HEK293 (cell line): ENCODE results near the gene COMMD10.

Experiments used
- CTCF ChIA-PET: fragments of 350-600 bp; formaldehyde crosslinking; extraction: SDS; loops from one replicate; lab custom pipeline; 2021; ENCODE audit warnings: antibody characterized with exemption; lab: Yijun Ruan, JAX
- POLR2A ChIA-PET: fragments of 300-600 bp; formaldehyde crosslinking; extraction: SDS; loops from one replicate; lab custom pipeline; 2020; ENCODE audit warnings: antibody characterized with exemption, inconsistent platforms; lab: Yijun Ruan, JAX
- H3K27ac ChIP-seq: fragments of 200-500 bp; sonication (Bioruptor generic); 2 replicates; pipeline ENCODE4 v1.5.1; 2014; ENCODE audit warnings: low read depth, low read length, control low read depth, inconsistent platforms; ENCODE audit errors: extremely low read depth
- H3K36me3 ChIP-seq, 2 experiments: fragments of 200-500 bp in 1 of 2; sonication (Bioruptor generic) in 1 of 2; 1 replicate in 1 of 2; 2 replicates in 1 of 2; pipeline ENCODE4 v1.5.1; 2014 to 2017; ENCODE audit warnings: inconsistent platforms in 2 of 2, low read length in 2 of 2; ENCODE audit not compliant: control insufficient read depth in 2 of 2, insufficient read depth in 1 of 2
- H3K4me1 ChIP-seq: fragments of 200-500 bp; sonication (Bioruptor generic); 2 replicates; pipeline ENCODE4 v1.5.1; 2014; ENCODE audit warnings: mild to moderate bottlenecking, low read length, inconsistent platforms; ENCODE audit not compliant: control insufficient read depth, insufficient read depth
- H3K4me3 ChIP-seq: 2 replicates; pipeline ENCODE4 v1.5.1; 2011; ENCODE audit warnings: low read depth, mild to moderate bottlenecking, control low read depth, low read length, moderate library complexity
- H3K9me3 ChIP-seq: fragments of 200-500 bp; sonication (Bioruptor generic); 2 replicates; pipeline ENCODE4 v1.5.1; 2014; ENCODE audit warnings: low read depth, low read length, inconsistent platforms; ENCODE audit not compliant: control insufficient read depth, insufficient read depth
- ATF2 ChIP-seq: fragments of 450-650 bp; formaldehyde crosslinking; IDR thresholded peaks from 2 replicates; pipeline ENCODE4 v1.5.1; 2016; ENCODE audit warnings: missing biosample characterization, missing genetic modification characterization, low read depth
- BCL11A ChIP-seq: fragments of 450-650 bp; formaldehyde crosslinking; IDR thresholded peaks from 2 replicates; pipeline ENCODE4 v1.5.1; 2016; ENCODE audit warnings: low read depth, missing biosample characterization, missing genetic modification characterization
- GLI2 ChIP-seq: fragments of 450-650 bp; formaldehyde crosslinking; IDR thresholded peaks from 2 replicates; pipeline ENCODE4; 2017; ENCODE audit warnings: missing biosample characterization, missing genetic modification characterization, low read depth, borderline replicate concordance
- PRDM4 ChIP-seq: fragments of 450-650 bp; formaldehyde crosslinking; IDR thresholded peaks from 2 replicates; pipeline ENCODE4 v1.5.1; 2017; ENCODE audit warnings: missing biosample characterization, missing genetic modification characterization
- SCRT1 ChIP-seq: fragments of 450-650 bp; formaldehyde crosslinking; IDR thresholded peaks from 2 replicates; pipeline ENCODE4 v1.5.1; 2016; ENCODE audit warnings: missing biosample characterization, missing genetic modification characterization, borderline replicate concordance
- TCF7L2 ChIP-seq: IDR thresholded peaks from 2 replicates; pipeline ENCODE4 v1.6.1; 2011; ENCODE audit warnings: low read depth, mild to moderate bottlenecking, inconsistent platforms, low read length, moderate library complexity, borderline replicate concordance
- ZBTB48 ChIP-seq: fragments of 450-650 bp; formaldehyde crosslinking; IDR thresholded peaks from 2 replicates; pipeline ENCODE4 v1.5.1; 2016; ENCODE audit warnings: missing biosample characterization, missing genetic modification characterization
- ZNF174 ChIP-seq: fragments of 450-650 bp; formaldehyde crosslinking; IDR thresholded peaks from 2 replicates; pipeline ENCODE4 v1.5.0; 2017; ENCODE audit warnings: missing biosample characterization, mild to moderate bottlenecking, missing genetic modification characterization
- ZNF18 ChIP-seq: fragments of 450-650 bp; formaldehyde crosslinking; IDR thresholded peaks from 2 replicates; pipeline ENCODE4 v1.5.1; 2016; ENCODE audit warnings: missing biosample characterization, missing genetic modification characterization
- ZNF2 ChIP-seq: fragments of 450-650 bp; formaldehyde crosslinking; IDR thresholded peaks from 2 replicates; pipeline ENCODE4 v1.5.1; 2016; ENCODE audit warnings: missing biosample characterization, missing genetic modification characterization
- ZNF211 ChIP-seq: fragments of 450-650 bp; formaldehyde crosslinking; IDR thresholded peaks from 2 replicates; pipeline ENCODE4 v1.5.1; 2016; ENCODE audit warnings: low read depth, missing biosample characterization, missing genetic modification characterization
- ZNF549 ChIP-seq: fragments of 450-650 bp; IDR thresholded peaks from 2 replicates; pipeline ENCODE4 v1.5.1; 2018; ENCODE audit warnings: missing biosample characterization, missing genetic modification characterization, mild to moderate bottlenecking, inconsistent platforms, moderate library complexity
- ZNF624 ChIP-seq: fragments of 450-650 bp; formaldehyde crosslinking; IDR thresholded peaks from 2 replicates; pipeline ENCODE4 v1.5.1; 2017; ENCODE audit warnings: missing biosample characterization, missing genetic modification characterization
- ZNF639 ChIP-seq: fragments of 450-650 bp; formaldehyde crosslinking; IDR thresholded peaks from 2 replicates; pipeline ENCODE4 v1.5.1; 2016; ENCODE audit warnings: missing biosample characterization, missing genetic modification characterization
- ZNF830 ChIP-seq: fragments of 450-650 bp; IDR thresholded peaks from 2 replicates; pipeline ENCODE4 v1.5.0; 2018; ENCODE audit warnings: missing biosample characterization, missing genetic modification characterization, low read depth, mild to moderate bottlenecking, moderate library complexity
- ZSCAN4 ChIP-seq: fragments of 450-650 bp; formaldehyde crosslinking; IDR thresholded peaks from 2 replicates; pipeline ENCODE4 v1.5.1; 2017; ENCODE audit warnings: missing biosample characterization, missing genetic modification characterization

The COMMD10 gene

GRCh38 chr5:116303340-116303739 is 218.5 kb downstream of the COMMD10 start:
- H3K9me3 ChIP-seq = no peaks in the 10 kb centered on the region
- TF ChIP-seq BCL11A (no peak), TCF7L2 (no peak), ZNF624 (no peak), ZSCAN4 (tag by site-specific recombination) (no peak), ZNF549 (no peak), GLI2 (tag by site-specific recombination) (no peak), ZNF174 (tag by site-specific recombination) (no peak), ZNF211 (tag by site-specific recombination) (no peak), ZNF2 (tag by site-specific recombination) (no peak), ATF2 (tag by site-specific recombination) (no peak), ZNF830 (no peak), PRDM4 (tag by site-specific recombination) (no peak), ZBTB48 (tag by site-specific recombination) (no peak)
- no peak overlapping the region for H3K27ac ChIP-seq
- no peaks in the 10 kb centered on the region for H3K4me1 ChIP-seq
- ChIA-PET POLR2A (no interaction called here), CTCF (no interaction called here)
- H3K4me3 ChIP-seq = no peak overlapping the region
- no peaks in the 10 kb centered on the region for H3K36me3 ChIP-seq

GRCh38 chr5:116303810-116304209 is 219.0 kb downstream of the COMMD10 start:
- POLR2A ChIA-PET = no interaction called here
- no peaks in the 10 kb centered on the region for H3K36me3 ChIP-seq
- H3K4me1 ChIP-seq = no peaks in the 10 kb centered on the region
- CTCF ChIA-PET = no interaction called here
- H3K4me3 ChIP-seq = no peak overlapping the region
- H3K9me3 ChIP-seq = no peaks in the 10 kb centered on the region
- TF ChIP-seq SCRT1 (tag by site-specific recombination) (no peak), ZNF18 (tag by site-specific recombination) (no peak), ZNF639 (tag by site-specific recombination) (no peak)
- no peak overlapping the region for H3K27ac ChIP-seq
